B cell (primary cell): ENCODE results near the gene PRSS8. TPM values are rescaled to one million over a fixed set of nuclear protein-coding genes. Genes with fewer than 3 reads are reported as not detected.

ENCODE experiments used
- ATAC-seq: fragments of 200-7000 bp; cut with Tn5 transposase; one replicate; pipeline ENCODE4 v1.10.0; 2021; ENCODE audit warnings: low read depth, mild to moderate bottlenecking, moderate number of reproducible peaks, moderate library complexity
- CTCF ChIA-PET: fragments of 350-600 bp; sonication (Branson Sonifier 250); formaldehyde crosslinking; loops from one replicate; lab custom pipeline; 2021; ENCODE audit warnings: antibody characterized with exemption, inconsistent platforms; lab: Charles Lee
- POLR2A ChIA-PET: fragments of 350-600 bp; sonication (Branson Sonifier 250); formaldehyde crosslinking; loops from one replicate; lab custom pipeline; 2021; ENCODE audit warnings: antibody characterized with exemption; lab: Charles Lee
- DNase-seq: peaks from one replicate; pipeline ENCODE4 v3.0.0; 2013
- H2AFZ ChIP-seq: 2 replicates; pipeline ENCODE4 v1.6.1; 2012; ENCODE audit warnings: mild to moderate bottlenecking, low read depth, low read length; ENCODE audit not compliant: insufficient read depth, poor library complexity, severe bottlenecking
- H3K27ac ChIP-seq, 2 donors: 1 replicate in 1 of 2; 2 replicates in 1 of 2; pipeline ENCODE4 v1.5.1; 2012 to 2013; ENCODE audit warnings: low read length in 2 of 2, mild to moderate bottlenecking in 2 of 2, moderate library complexity in 1 of 2
- H3K27me3 ChIP-seq, 4 experiments: fragments of 200-600 bp in 1 of 4; sonication (generic) in 1 of 4; replicated peaks in 1 of 4; 1 replicate in 2 of 4; 2 replicates in 2 of 4; pipeline versions ENCODE4 v1.6.1 to v1.7.0; 2013 to 2016; ENCODE audit warnings: low read length in 3 of 4, mild to moderate bottlenecking in 2 of 4, mixed read lengths in 1 of 4, moderate library complexity in 1 of 4; ENCODE audit not compliant: insufficient read depth in 4 of 4, control insufficient read depth in 3 of 4; ENCODE audit errors: control extremely low read depth in 1 of 4
- H3K36me3 ChIP-seq, 2 experiments: replicated peaks in 1 of 2; 1 replicate in 1 of 2; 2 replicates in 1 of 2; pipeline versions ENCODE4 v1.6.1 to v1.7.1; 2013; ENCODE audit warnings: low read length in 1 of 2; ENCODE audit not compliant: insufficient read depth in 2 of 2, control insufficient read depth in 1 of 2; ENCODE audit errors: control extremely low read depth in 1 of 2, extremely low read depth in 1 of 2
- H3K4me1 ChIP-seq, 2 donors: fragments of 200-600 bp in 1 of 2; sonication (generic) in 1 of 2; 1 replicate in 1 of 2; 2 replicates in 1 of 2; pipeline versions ENCODE4 v1.5.1 to v1.6.1; 2013 to 2017; ENCODE audit warnings: low read length in 2 of 2; ENCODE audit not compliant: control insufficient read depth in 2 of 2, insufficient read depth in 2 of 2
- H3K4me2 ChIP-seq: replicated peaks from 2 replicates; pipeline ENCODE3; 2012; ENCODE audit warnings: mild to moderate bottlenecking, low read depth, low read length; ENCODE audit not compliant: poor library complexity, severe bottlenecking
- H3K4me3 ChIP-seq, 5 experiments: fragments of 200-600 bp in 1 of 5; sonication (generic) in 1 of 5; 1 replicate in 3 of 5; 2 replicates in 2 of 5; pipeline versions ENCODE4 v1.5.1 to v1.7.0; 2011 to 2016; ENCODE audit warnings: low read length in 4 of 5, mild to moderate bottlenecking in 4 of 5, low read depth in 2 of 5, control low read depth in 1 of 5, moderate library complexity in 1 of 5; ENCODE audit not compliant: insufficient read depth in 1 of 5; ENCODE audit errors: control extremely low read depth in 1 of 5, extremely low read depth in 1 of 5
- H3K79me2 ChIP-seq: fragments of 200-600 bp; sonication (generic); one replicate; pipeline ENCODE4 v1.6.0; 2016; ENCODE audit warnings: low read length; ENCODE audit not compliant: control insufficient read depth, insufficient read depth
- H3K9ac ChIP-seq: fragments of 200-600 bp; sonication (generic); 2 replicates; pipeline ENCODE4 v1.6.1; 2017; ENCODE audit warnings: mild to moderate bottlenecking, low read length, moderate library complexity
- H3K9me3 ChIP-seq, 3 donors: one replicate each; pipeline versions ENCODE4 v1.6.1 to v1.7.1; 2013; ENCODE audit warnings: low read length in 2 of 3; ENCODE audit not compliant: control insufficient read depth in 2 of 3, insufficient read depth in 1 of 3; ENCODE audit errors: control extremely low read depth in 1 of 3
- H4K20me1 ChIP-seq: 2 replicates; pipeline ENCODE4 v1.6.0; 2012; ENCODE audit warnings: mild to moderate bottlenecking, low read length; ENCODE audit not compliant: insufficient read depth, control insufficient read depth, poor library complexity, severe bottlenecking
- H3K27ac Mint-ChIP-seq: one replicate; pipeline ENCODE4 v1.8.0; 2021; ENCODE audit warnings: mixed read lengths
- H3K27me3 Mint-ChIP-seq: one replicate; pipeline ENCODE4 v1.8.0; 2021; ENCODE audit warnings: mixed read lengths
- H3K4me1 Mint-ChIP-seq: one replicate; pipeline ENCODE4 v1.8.0; 2021; ENCODE audit warnings: mixed read lengths
- H3K4me3 Mint-ChIP-seq: one replicate; pipeline ENCODE4 v1.8.0; 2021; ENCODE audit warnings: mixed read lengths
- H3K9me3 Mint-ChIP-seq: one replicate; pipeline ENCODE4 v1.8.0; 2022; ENCODE audit warnings: mixed read lengths; ENCODE audit not compliant: insufficient read depth
- CTCF ChIP-seq: fragments of 200-600 bp; IDR thresholded peaks from one replicate; pipeline ENCODE4 v1.8.0; 2022; ENCODE audit warnings: antibody characterized with exemption, mild to moderate bottlenecking
- EZH2 ChIP-seq: IDR thresholded peaks from 2 replicates; pipeline ENCODE4 v1.6.1; 2012; ENCODE audit warnings: borderline replicate concordance, low read depth, mild to moderate bottlenecking, moderate library complexity, low read length; ENCODE audit not compliant: insufficient read depth, poor library complexity, severe bottlenecking
- WGBS: methylation state at CpG from one replicate; pipeline ENCODE4 v1.1.5; 2013; ENCODE audit warnings: missing lambda C conversion rate; ENCODE audit not compliant: insufficient coverage; 5-methylcytosine and 5-hydroxymethylcytosine counted together
- intact Hi-C: fragments of 100-400 bp; cut with micrococcal nuclease; formaldehyde crosslinking; loops from one replicate; pipeline ENCODE4 v1.10.0; 2022
- polyA plus RNA-seq: library from polyadenylated mRNA; depleted of rRNA; stranded (reverse); fragments of >200 nt; gene quantifications from 2 replicates; pipeline ENCODE4 v1.2.3, GENCODE V29; 2012
- total RNA-seq, 2 donors: library from RNA; stranded (reverse); fragments of 120-200 nt in 1 of 2; gene quantifications; 1 replicate in 1 of 2; 2 replicates in 1 of 2; pipeline versions ENCODE4 v1.2.3 to v1.2.4, GENCODE V29; 2013 to 2022

The PRSS8 gene
- total and polyA plus RNA-seq, 2 donors (not counting 1 experiment from before 2014, with no cell fraction given) = not detected

- TF ChIP-seq CTCF (no peak), EZH2 (no peak)
- Histone ChIP-seq H3K4me1 (no peaks in the 10 kb centered on the region), H2AFZ (no peak within 1 kb of the TSS), H3K27ac (no peak within 1 kb of the TSS), H4K20me1 (no peaks in the 10 kb centered on the region), H3K36me3 (no peaks in the 10 kb centered on the region), H3K9me3 (no peaks in the 10 kb centered on the region), H3K4me3 (no peak within 1 kb of the TSS), H3K4me2 (no peak within 1 kb of the TSS), H3K9ac (no peak within 1 kb of the TSS), H3K27me3 (peaks cover 0 to 3% (median 1%) of the 10 kb centered on the region in 4 experiments), H3K79me2 (no peaks in the 10 kb centered on the region)
- no peak within 1 kb of the TSS for H3K4me3 Mint-ChIP-seq
- ChIA-PET CTCF (interaction anchor here (0.6 kb wide), 1 partner anchor 196 kb away, joined by 3 read pairs; no protein-coding TSS in a partner anchor), POLR2A (no interaction called here)
- intact Hi-C loops = no loop called here
- no peaks in the 10 kb centered on the region for H3K4me1 Mint-ChIP-seq
- no peaks in the 10 kb centered on the region for H3K9me3 Mint-ChIP-seq
- peaks cover 13% of the 10 kb centered on the region for H3K27me3 Mint-ChIP-seq
- ATAC-seq (no peak), DNase-seq (no peak)
- no peak within 1 kb of the TSS for H3K27ac Mint-ChIP-seq
- WGBS = 79% methylated on average over 9 of the region's 11 CpGs
These were observed 14.7 kb upstream of the PRSS8 start, which contains the start of gene PRSS36 for GRCh38 chr16:31149894-31150890. TSS of gene PRSS36 (minus strand) at chr16:31150066. CDS start at chr16:31150035, 31 bp downstream.

- Mint-ChIP-seq H3K9me3 (no peaks in the 10 kb centered on the region), H3K4me3 (no peak overlapping the region), H3K27me3 (peaks cover 13% of the 10 kb centered on the region), H3K4me1 (no peaks in the 10 kb centered on the region), H3K27ac (no peak overlapping the region)
- peaks cover 0 to 3% (median 1%) of the 10 kb centered on the region in 4 experiments for H3K27me3 ChIP-seq
- H3K4me2 ChIP-seq = no peak overlapping the region
- no peak overlapping the region for H2AFZ ChIP-seq
- no peak overlapping the region for H3K4me3 ChIP-seq
- no peak overlapping the region for H3K9ac ChIP-seq
- no peaks in the 10 kb centered on the region for H4K20me1 ChIP-seq
- ATAC-seq = no peak
- ChIA-PET CTCF (no interaction called here), POLR2A (no interaction called here)
- no peaks in the 10 kb centered on the region for H3K4me1 ChIP-seq
- no peak overlapping the region for H3K27ac ChIP-seq
- H3K36me3 ChIP-seq = no peaks in the 10 kb centered on the region
- intact Hi-C loops = no loop called here
- no peaks in the 10 kb centered on the region for H3K79me2 ChIP-seq
- TF ChIP-seq CTCF (no peak), EZH2 (no peak)
- WGBS = 90% methylated on average over 2 of the region's 5 CpGs
- DNase-seq = no peak
- H3K9me3 ChIP-seq = no peaks in the 10 kb centered on the region
These were observed 13.8 kb upstream of the PRSS8 start for GRCh38 chr16:31149332-31149731.
